Gastroesophageal sphincter (tissue), 3 donors: ENCODE measurements around the gene IL22RA1.

ENCODE experiments used
- POLR2A ChIP-seq, 2 donors: fragments of 450-650 bp; IDR thresholded peaks; one replicate each; pipeline ENCODE4 v1.6.1; 2017; ENCODE audit warnings: antibody characterized with exemption in 2 of 2, mild to moderate bottlenecking in 2 of 2, moderate library complexity in 1 of 2
- TF ChIP-seq, protein P1 (sequence below), 4 experiments: fragments of 200-600 bp in 2 of 4; fragments of 450-650 bp in 2 of 4; sonication (generic) in 1 of 4; IDR thresholded peaks; one replicate each; pipeline ENCODE4 v1.5.1; 2017 to 2019; ENCODE audit warnings: antibody characterized with exemption in 4 of 4, mild to moderate bottlenecking in 2 of 4, moderate library complexity in 2 of 4

DNA sequence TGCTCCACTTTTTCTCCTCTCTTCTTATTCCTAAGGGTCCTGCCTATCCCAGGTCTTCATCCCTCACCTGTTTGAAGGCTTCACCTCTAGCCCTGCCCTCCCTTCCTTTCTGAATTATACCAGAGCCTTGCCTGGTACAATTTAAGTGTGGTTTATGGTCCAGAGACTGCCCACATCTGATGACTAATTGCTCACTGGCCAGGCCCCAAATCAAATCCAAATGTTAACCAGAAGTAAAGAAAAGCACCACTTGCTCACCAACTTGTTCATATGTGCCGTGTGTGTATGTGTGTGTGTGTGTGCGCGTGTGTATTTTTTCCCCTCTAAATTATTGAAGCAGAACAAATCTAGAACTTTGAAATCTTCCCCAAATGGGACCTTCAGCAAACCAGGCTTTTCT, 57.4 kb downstream of the IL22RA1 start:
- TF ChIP-seq, protein P1, sequence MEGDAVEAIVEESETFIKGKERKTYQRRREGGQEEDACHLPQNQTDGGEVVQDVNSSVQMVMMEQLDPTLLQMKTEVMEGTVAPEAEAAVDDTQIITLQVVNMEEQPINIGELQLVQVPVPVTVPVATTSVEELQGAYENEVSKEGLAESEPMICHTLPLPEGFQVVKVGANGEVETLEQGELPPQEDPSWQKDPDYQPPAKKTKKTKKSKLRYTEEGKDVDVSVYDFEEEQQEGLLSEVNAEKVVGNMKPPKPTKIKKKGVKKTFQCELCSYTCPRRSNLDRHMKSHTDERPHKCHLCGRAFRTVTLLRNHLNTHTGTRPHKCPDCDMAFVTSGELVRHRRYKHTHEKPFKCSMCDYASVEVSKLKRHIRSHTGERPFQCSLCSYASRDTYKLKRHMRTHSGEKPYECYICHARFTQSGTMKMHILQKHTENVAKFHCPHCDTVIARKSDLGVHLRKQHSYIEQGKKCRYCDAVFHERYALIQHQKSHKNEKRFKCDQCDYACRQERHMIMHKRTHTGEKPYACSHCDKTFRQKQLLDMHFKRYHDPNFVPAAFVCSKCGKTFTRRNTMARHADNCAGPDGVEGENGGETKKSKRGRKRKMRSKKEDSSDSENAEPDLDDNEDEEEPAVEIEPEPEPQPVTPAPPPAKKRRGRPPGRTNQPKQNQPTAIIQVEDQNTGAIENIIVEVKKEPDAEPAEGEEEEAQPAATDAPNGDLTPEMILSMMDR (IDR thresholded peaks at IDR 0.05): no peak
- TF ChIP-seq POLR2A (IDR thresholded peaks at IDR 0.05): no peak
